HG03095 (cell line): ENCODE data around the gene ELFN2.

Experiments
- ATAC-seq: cut with Tn5 transposase; IDR thresholded peaks from one replicate; pipeline ENCODE4 v1.9.1; 2021; ENCODE audit warnings: moderate library complexity; ENCODE audit not compliant: unreplicated experiment

Gene ELFN2

GRCh38 chr22:37318364-37319109 is 108.7 kb downstream of the ELFN2 start:
- no peak for ATAC-seq
